Keratinocyte (primary cell): ENCODE results near the gene MVB12B.

Experiments
- EZH2 ChIP-seq: IDR thresholded peaks from one replicate; pipeline ENCODE4 v1.6.1; 2012; ENCODE audit warnings: inconsistent platforms, mild to moderate bottlenecking, low read length, moderate library complexity
- TF ChIP-seq, protein P1 (sequence below), 3 experiments: IDR thresholded peaks in 1 of 3; conservative IDR thresholded peaks in 1 of 3; optimal IDR thresholded peaks in 1 of 3; 2 replicates in 2 of 3; 3 replicates in 1 of 3; pipeline versions ENCODE3 to v1.5.1; 2011; ENCODE audit warnings: low read length in 3 of 3, mild to moderate bottlenecking in 3 of 3, moderate library complexity in 2 of 3, control low read depth in 1 of 3, inconsistent platforms in 1 of 3; ENCODE audit not compliant: insufficient read depth in 2 of 3; ENCODE audit errors: extremely low read depth in 1 of 3

DNA sequence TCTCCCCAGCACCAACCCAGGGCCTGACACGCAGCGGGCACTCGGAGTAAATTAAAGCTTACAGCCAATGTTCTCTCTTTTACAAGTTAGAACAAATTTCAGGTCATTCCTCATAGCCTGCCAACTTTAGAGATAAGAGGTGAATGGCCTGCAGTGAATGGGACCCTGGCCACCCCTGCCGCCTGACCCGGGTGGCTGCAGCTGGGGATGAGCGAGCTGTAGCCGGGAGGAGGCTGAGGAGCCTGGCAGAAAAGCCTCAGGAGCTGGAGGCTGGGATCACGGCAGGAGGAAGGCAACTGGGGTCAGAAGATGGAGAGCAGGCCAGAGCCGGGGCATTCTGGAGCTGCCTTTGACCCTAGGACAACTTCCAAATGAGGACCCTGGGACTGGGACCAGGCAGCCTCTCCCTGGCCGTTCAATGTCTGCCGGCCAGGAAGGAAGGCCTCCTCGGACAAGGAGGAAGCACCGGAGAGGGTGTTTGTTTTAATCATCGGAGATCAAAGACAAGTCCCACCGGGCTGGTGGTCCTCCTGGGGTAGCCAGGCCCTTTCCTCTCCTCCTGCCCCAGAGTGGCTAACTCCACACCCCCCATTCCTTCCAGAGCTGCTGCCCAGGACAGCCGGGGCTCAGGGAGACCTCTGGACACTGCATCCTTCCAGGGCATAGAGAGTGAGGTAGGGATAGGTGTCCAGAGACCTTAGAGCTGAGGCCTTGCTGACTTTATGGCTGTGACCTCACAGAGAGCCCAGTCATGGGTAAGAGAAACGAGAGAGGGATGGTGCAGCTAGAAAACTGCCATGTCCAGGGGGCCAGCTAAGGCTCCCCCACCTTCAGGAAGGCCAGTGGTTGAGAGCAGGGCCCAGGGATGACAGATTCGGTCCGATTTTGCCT, 199.8 kb downstream of the MVB12B start:
- TF ChIP-seq EZH2 = no peak
- TF ChIP-seq, protein P1, sequence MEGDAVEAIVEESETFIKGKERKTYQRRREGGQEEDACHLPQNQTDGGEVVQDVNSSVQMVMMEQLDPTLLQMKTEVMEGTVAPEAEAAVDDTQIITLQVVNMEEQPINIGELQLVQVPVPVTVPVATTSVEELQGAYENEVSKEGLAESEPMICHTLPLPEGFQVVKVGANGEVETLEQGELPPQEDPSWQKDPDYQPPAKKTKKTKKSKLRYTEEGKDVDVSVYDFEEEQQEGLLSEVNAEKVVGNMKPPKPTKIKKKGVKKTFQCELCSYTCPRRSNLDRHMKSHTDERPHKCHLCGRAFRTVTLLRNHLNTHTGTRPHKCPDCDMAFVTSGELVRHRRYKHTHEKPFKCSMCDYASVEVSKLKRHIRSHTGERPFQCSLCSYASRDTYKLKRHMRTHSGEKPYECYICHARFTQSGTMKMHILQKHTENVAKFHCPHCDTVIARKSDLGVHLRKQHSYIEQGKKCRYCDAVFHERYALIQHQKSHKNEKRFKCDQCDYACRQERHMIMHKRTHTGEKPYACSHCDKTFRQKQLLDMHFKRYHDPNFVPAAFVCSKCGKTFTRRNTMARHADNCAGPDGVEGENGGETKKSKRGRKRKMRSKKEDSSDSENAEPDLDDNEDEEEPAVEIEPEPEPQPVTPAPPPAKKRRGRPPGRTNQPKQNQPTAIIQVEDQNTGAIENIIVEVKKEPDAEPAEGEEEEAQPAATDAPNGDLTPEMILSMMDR (optimal IDR thresholded peaks at IDR 0.05 in 1 of 3, IDR thresholded peaks at IDR 0.05 in 1 of 3, conservative IDR thresholded peaks at IDR 0.05 in 1 of 3; ENCODE audit: extremely low read depth in 1 of 3, insufficient read depth in 2 of 3, low read length in 3 of 3) = no peak
